Coronary artery (tissue), 2 donors: ENCODE results near the gene HYDIN.

Source experiments
- DNase-seq: peaks from one replicate; pipeline ENCODE4 v3.0.0-alpha.2; 2017; ENCODE audit warnings: low spot score
- H3K27ac ChIP-seq, 2 donors: fragments of 200-600 bp; sonication (generic); one replicate each; pipeline ENCODE4 v1.5.1; 2016 to 2019
- H3K4me3 ChIP-seq: fragments of 200-600 bp; sonication (generic); 2 replicates; pipeline ENCODE4 v1.5.1; 2016; ENCODE audit warnings: mild to moderate bottlenecking, moderate library complexity
- TF ChIP-seq, protein P1 (sequence below): fragments of 200-600 bp; sonication (generic); IDR thresholded peaks from one replicate; pipeline ENCODE4 v1.5.1; 2019; ENCODE audit warnings: antibody characterized with exemption

HYDIN gene

GRCh38 chr16:70793851-70794502 is 436.5 kb downstream of the HYDIN start:
- no peak overlapping the region for H3K4me3 ChIP-seq
- TF ChIP-seq, protein P1, sequence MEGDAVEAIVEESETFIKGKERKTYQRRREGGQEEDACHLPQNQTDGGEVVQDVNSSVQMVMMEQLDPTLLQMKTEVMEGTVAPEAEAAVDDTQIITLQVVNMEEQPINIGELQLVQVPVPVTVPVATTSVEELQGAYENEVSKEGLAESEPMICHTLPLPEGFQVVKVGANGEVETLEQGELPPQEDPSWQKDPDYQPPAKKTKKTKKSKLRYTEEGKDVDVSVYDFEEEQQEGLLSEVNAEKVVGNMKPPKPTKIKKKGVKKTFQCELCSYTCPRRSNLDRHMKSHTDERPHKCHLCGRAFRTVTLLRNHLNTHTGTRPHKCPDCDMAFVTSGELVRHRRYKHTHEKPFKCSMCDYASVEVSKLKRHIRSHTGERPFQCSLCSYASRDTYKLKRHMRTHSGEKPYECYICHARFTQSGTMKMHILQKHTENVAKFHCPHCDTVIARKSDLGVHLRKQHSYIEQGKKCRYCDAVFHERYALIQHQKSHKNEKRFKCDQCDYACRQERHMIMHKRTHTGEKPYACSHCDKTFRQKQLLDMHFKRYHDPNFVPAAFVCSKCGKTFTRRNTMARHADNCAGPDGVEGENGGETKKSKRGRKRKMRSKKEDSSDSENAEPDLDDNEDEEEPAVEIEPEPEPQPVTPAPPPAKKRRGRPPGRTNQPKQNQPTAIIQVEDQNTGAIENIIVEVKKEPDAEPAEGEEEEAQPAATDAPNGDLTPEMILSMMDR = no peak
- no peak for DNase-seq
- H3K27ac ChIP-seq = no peak overlapping the region

DNA sequence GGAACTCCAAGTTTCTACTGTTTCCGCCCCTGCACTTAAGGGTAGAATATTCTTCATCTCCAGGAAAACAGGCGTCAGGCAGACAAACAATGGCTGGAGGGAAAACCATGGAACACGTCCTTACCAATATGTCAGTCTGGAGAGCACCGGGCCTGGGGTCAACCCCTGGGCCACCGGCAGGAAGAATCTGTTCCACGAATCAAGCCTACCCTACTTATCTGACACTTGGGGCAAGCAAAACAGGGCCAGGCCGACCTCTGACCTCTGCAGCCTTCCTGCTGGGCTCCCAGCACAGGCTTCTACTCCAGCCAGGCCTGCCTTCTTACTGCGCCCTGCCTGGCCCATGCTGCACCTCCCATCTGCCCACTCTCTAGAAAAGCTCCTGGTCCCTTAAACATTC is 439.7 kb downstream of the HYDIN start:
- H3K27ac ChIP-seq = no peak overlapping the region
- TF ChIP-seq, protein P1 = no peak
- no peak for DNase-seq
- H3K4me3 ChIP-seq = no peak overlapping the region

- Histone ChIP-seq H3K27ac (no peak overlapping the region), H3K4me3 (no peak overlapping the region)
- DNase-seq = no peak
- TF ChIP-seq, protein P1 = no peak
Observed at GRCh38 chr16:70789595-70790447, 440.7 kb downstream of the HYDIN start.

DNA sequence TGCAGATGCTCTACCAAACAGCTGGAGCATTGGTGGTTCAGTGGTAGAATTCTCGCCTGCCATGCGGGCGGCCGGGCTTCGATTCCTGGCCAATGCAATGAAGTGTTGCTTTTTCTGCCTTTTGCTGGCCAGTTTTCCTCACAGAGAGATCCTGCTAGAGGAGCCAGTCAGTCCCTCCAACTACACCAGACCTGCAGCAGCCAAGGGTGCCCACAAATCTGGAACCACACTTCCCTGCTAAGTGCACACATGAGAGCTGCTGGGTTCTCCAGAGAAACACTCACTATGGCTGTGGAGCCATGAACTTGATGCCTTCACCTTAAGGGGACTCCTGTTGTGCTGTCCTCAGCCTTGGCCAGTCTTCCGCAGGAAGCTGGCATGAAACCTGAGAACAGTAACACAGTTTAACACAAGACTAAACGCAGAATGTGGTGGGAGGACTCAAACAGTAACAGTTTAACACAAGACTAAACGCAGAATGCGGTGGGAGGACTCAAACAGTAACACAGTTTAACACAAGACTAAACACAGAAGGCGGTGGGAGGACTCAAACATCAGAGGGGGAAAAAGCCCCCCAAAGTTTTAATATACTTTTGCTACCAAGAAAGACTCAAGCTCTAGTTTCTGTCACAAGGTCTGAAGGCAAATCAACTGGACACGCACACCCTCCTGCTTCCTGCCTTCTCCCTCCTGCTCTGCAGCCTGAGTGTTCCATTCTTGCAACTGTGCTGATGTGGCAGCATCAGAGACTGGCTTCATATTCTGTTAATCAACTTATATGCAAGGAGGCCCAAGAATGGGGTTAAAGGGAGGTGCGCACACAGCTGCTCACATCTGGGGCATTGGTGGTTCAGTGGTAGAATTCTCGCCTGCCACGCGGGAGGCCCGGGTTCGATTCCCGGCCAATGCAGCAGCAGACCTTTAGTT is 441.6 kb downstream of the HYDIN start:
- Histone ChIP-seq H3K4me3 (no peak overlapping the region), H3K27ac (no peak overlapping the region)
- no peak for DNase-seq
- TF ChIP-seq, protein P1 = no peak

DNA sequence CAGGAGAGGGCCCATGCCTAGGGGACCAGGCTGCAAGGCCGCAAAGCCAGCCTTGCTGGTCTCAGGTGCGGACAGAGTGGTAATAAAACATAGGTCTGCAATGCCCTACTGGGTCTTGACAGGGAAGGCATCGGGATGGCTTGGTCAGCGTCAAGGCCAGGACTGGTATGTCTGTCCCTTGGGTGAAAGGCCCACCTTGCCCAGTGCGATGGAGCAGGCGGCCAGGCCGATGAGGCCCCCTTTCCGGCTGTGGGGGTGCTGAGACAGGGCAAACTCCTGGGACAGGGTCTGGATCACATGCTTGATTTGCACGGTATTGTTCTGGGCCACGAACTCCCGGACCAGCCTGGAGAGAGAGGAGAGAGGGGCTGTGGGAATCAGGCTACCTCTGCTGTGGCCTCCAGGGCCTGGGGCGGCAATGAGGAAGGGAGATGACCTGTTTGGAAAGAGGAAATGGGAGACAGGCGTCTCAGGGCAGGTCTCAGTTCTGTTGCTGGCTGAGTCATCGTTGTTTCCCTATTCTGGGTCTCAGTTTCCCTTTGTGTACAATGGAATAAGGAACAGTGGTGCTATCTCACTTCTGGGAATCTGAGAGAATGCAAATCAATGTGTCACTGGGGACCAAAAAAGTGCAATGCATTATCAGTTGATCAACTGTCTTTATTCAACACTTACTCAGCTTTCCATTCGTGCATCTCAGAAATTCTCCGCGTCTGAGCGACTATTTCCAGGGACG is 444.3 kb downstream of the HYDIN start:
- TF ChIP-seq, protein P1 = no peak
- H3K4me3 ChIP-seq = no peak overlapping the region
- no peak for DNase-seq
- no peak overlapping the region for H3K27ac ChIP-seq

- Histone ChIP-seq H3K4me3 (no peak overlapping the region), H3K27ac (no peak overlapping the region)
- no peak for DNase-seq
- TF ChIP-seq, protein P1 = no peak
Observed at GRCh38 chr16:70784692-70785555, 445.6 kb downstream of the HYDIN start.
